Spleen (tissue), 7 donors: ENCODE data around the gene PTPRO.

Experiments
- POLR2A ChIP-seq, 3 donors: fragments of 450-650 bp; IDR thresholded peaks; one replicate each; pipeline ENCODE4 v1.5.1; 2017; ENCODE audit warnings: antibody characterized with exemption in 3 of 3, mild to moderate bottlenecking in 1 of 3
- POLR2AphosphoS5 ChIP-seq, 3 donors: sonication (generic); formaldehyde crosslinking; IDR thresholded peaks; one replicate each; pipeline ENCODE4 v1.5.1; 2017; ENCODE audit warnings: antibody characterized with exemption in 3 of 3
- TF ChIP-seq, protein P1 (sequence below), 11 experiments: fragments of 200-600 bp in 7 of 11; fragments of 450-650 bp in 4 of 11; sonication (generic) in 4 of 11; IDR thresholded peaks in 8 of 11; conservative IDR thresholded peaks in 3 of 11; 1 replicate in 7 of 11; 2 replicates in 4 of 11; pipeline versions ENCODE4 v1.4.0 to v1.8.0; 2016 to 2021; ENCODE audit warnings: antibody characterized with exemption in 11 of 11, inconsistent platforms in 4 of 11, mild to moderate bottlenecking in 1 of 11
- donor health status: DM: no; HTN: no; CAD: no; lungs with moderate emphysema.
- donor health status: DM: no; HTN: no; CAD: no.
- donor health status: DM: no; HTN: no; CAD: no.

- TF ChIP-seq, protein P1, sequence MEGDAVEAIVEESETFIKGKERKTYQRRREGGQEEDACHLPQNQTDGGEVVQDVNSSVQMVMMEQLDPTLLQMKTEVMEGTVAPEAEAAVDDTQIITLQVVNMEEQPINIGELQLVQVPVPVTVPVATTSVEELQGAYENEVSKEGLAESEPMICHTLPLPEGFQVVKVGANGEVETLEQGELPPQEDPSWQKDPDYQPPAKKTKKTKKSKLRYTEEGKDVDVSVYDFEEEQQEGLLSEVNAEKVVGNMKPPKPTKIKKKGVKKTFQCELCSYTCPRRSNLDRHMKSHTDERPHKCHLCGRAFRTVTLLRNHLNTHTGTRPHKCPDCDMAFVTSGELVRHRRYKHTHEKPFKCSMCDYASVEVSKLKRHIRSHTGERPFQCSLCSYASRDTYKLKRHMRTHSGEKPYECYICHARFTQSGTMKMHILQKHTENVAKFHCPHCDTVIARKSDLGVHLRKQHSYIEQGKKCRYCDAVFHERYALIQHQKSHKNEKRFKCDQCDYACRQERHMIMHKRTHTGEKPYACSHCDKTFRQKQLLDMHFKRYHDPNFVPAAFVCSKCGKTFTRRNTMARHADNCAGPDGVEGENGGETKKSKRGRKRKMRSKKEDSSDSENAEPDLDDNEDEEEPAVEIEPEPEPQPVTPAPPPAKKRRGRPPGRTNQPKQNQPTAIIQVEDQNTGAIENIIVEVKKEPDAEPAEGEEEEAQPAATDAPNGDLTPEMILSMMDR (IDR thresholded peaks at IDR 0.05 in 8 of 11, conservative IDR thresholded peaks at IDR 0.05 in 3 of 11): no peak
- TF ChIP-seq POLR2AphosphoS5 (IDR thresholded peaks at IDR 0.05): no peak
- TF ChIP-seq POLR2A (IDR thresholded peaks at IDR 0.05): no peak
Observed at GRCh38 chr12:15280930-15281329, 41.4 kb upstream of the PTPRO start.
